OCI-LY3 (cell line): ENCODE results near the gene ANKS1B.
"Not testable (repeated sequence)": the region's sequence is repeated elsewhere in the genome, so short reads cannot be mapped to it uniquely, and the experiment has no call there.

Experiments
- H2AFZ ChIP-seq: fragments of 200-600, 300-600 bp; shearing (Covaris generic); 2 replicates; pipeline ENCODE4 v1.6.0; 2014; ENCODE audit warnings: antibody characterized with exemption, low read depth, low read length
- H3K27ac ChIP-seq: fragments of 200-600, 300-600 bp; sonication (generic); 2 replicates; pipeline ENCODE4 v1.5.1; 2014; ENCODE audit warnings: mild to moderate bottlenecking, low read length, moderate library complexity, mixed read lengths
- H3K27me3 ChIP-seq: fragments of 200-600, 300-600 bp; sonication (generic); 2 replicates; pipeline ENCODE4 v1.6.1; 2014; ENCODE audit warnings: low read depth, low read length, mixed read lengths
- H3K36me3 ChIP-seq: fragments of 200-600, 300-600 bp; sonication (generic); replicated peaks from 2 replicates; pipeline ENCODE3; 2014; ENCODE audit warnings: low read depth, low read length, mixed read lengths
- H3K4me1 ChIP-seq: fragments of 300-600, 200-600 bp; sonication (generic); 2 replicates; pipeline ENCODE4 v1.6.1; 2014; ENCODE audit warnings: low read length, mixed read lengths
- H3K4me2 ChIP-seq: fragments of 200-600, 300-600 bp; sonication (generic); 2 replicates; pipeline ENCODE4 v1.6.1; 2014; ENCODE audit warnings: low read length, mixed read lengths
- H3K4me3 ChIP-seq: fragments of 300-600, 200-600 bp; sonication (generic); 2 replicates; pipeline ENCODE4 v1.5.1; 2014; ENCODE audit warnings: antibody characterized with exemption, mild to moderate bottlenecking, low read length, moderate library complexity
- H3K79me2 ChIP-seq: fragments of 300-600, 200-600 bp; shearing (Covaris generic); 2 replicates; pipeline ENCODE4 v1.6.1; 2014; ENCODE audit warnings: mild to moderate bottlenecking, low read length, mixed read lengths
- H3K9ac ChIP-seq: fragments of 300-600, 200-600 bp; shearing (Covaris generic); 2 replicates; pipeline ENCODE4 v1.6.0; 2014; ENCODE audit warnings: mild to moderate bottlenecking, low read length, moderate library complexity
- H3K9me3 ChIP-seq: fragments of 200-600, 300-600 bp; shearing (Covaris generic); 2 replicates; pipeline ENCODE4 v1.6.1; 2014; ENCODE audit warnings: low read length, mixed read lengths; ENCODE audit not compliant: insufficient read depth
- H4K20me1 ChIP-seq: fragments of 200-600, 300-600 bp; sonication (generic); 2 replicates; pipeline ENCODE4 v1.6.1; 2016; ENCODE audit warnings: low read length, mixed read lengths; ENCODE audit not compliant: insufficient read depth
- EZH2phosphoT487 ChIP-seq: fragments of 200-600 bp; shearing (Covaris generic); IDR thresholded peaks from 2 replicates; pipeline ENCODE4 v1.6.1; 2018; ENCODE audit warnings: antibody characterized with exemption, mixed run types, low read depth
- TF ChIP-seq, protein P1 (sequence below): fragments of 200-600, 300-600 bp; sonication (generic); IDR thresholded peaks from 2 replicates; pipeline ENCODE4 v1.5.1; 2014; ENCODE audit warnings: antibody characterized with exemption, low read length, low read depth

Gene ANKS1B

DNA sequence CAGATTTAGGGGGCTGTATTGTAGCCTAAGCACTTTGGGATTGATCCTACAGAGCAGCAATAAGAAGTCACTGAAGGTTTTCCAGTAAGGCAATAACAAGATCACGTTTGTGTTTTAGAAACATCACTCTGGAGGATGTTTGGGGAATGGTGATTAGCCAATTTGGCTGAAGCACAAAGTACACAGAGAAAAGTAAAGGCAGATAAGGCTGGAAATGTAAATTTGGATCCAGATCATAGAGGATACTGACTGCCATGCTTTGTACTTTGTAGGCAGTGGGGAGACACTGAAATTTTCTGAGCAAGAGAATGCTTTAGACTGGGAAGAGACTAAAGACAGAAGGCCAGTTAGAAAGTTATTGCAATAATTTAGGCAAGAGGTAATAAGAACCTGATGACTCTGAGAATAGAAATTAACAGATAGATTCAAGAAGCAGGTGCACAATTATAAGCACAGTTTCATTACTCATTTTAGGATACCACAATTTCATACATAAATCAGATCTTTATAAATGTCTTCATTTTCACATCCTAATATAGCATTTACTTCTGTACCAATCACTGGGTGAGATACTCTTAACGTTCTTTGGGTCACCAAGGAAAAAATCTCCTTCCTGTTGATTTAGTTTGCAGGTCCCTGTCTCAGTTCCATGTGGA is 651.7 kb downstream of the ANKS1B start:
- Histone ChIP-seq H3K27ac (peak overlapping the region; percentile 99), H3K27me3 (no peaks in the 10 kb centered on the region), H3K9ac (peak overlapping the region; percentile 84), H3K4me1 (peaks cover 50% of the 10 kb centered on the region), H3K4me2 (peak overlapping the region; percentile 89), H3K36me3 (peaks cover 31% of the 10 kb centered on the region), H3K9me3 (peaks cover 14% of the 10 kb centered on the region; the same call in 1 of the 2 replicates), H3K4me3 (peak overlapping the region; percentile 56), H2AFZ (no peak overlapping the region), H3K79me2 (no peaks in the 10 kb centered on the region), H4K20me1 (no peaks in the 10 kb centered on the region)
- no peak for TF ChIP-seq EZH2phosphoT487
- TF ChIP-seq, protein P1, sequence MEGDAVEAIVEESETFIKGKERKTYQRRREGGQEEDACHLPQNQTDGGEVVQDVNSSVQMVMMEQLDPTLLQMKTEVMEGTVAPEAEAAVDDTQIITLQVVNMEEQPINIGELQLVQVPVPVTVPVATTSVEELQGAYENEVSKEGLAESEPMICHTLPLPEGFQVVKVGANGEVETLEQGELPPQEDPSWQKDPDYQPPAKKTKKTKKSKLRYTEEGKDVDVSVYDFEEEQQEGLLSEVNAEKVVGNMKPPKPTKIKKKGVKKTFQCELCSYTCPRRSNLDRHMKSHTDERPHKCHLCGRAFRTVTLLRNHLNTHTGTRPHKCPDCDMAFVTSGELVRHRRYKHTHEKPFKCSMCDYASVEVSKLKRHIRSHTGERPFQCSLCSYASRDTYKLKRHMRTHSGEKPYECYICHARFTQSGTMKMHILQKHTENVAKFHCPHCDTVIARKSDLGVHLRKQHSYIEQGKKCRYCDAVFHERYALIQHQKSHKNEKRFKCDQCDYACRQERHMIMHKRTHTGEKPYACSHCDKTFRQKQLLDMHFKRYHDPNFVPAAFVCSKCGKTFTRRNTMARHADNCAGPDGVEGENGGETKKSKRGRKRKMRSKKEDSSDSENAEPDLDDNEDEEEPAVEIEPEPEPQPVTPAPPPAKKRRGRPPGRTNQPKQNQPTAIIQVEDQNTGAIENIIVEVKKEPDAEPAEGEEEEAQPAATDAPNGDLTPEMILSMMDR = no peak

DNA sequence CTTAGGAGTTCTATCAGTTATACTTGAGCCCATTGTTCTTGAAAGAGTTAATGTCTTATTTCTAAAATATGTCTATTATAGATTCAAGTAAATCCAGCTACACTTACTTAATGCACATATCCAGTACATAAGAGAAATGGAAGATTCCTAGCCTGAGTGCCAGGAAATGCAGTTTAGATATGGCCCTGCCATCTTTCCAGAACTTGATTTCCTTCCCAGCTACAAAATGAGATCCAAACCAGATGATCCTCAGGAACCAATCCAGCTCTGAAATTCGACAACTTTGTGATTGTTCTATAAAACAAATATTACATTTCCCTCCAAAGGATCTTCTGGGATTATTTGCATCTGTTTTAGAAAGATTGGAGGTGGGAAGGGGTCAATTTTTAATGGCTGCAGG is 654.5 kb downstream of the ANKS1B start:
- TF ChIP-seq, protein P1 = no peak
- TF ChIP-seq EZH2phosphoT487 = no peak
- peaks cover 16% of the 10 kb centered on the region; the same call in 1 of the 2 replicates for H3K9me3 ChIP-seq
- H3K27me3 ChIP-seq = no peaks in the 10 kb centered on the region
- no peak overlapping the region for H2AFZ ChIP-seq
- H3K4me2 ChIP-seq = no peak overlapping the region
- no peaks in the 10 kb centered on the region for H4K20me1 ChIP-seq
- no peak overlapping the region for H3K4me3 ChIP-seq
- H3K36me3 ChIP-seq = peaks cover 33% of the 10 kb centered on the region
- H3K4me1 ChIP-seq = peaks cover 41% of the 10 kb centered on the region
- H3K9ac ChIP-seq = no peak overlapping the region
- no peak overlapping the region for H3K27ac ChIP-seq
- H3K79me2 ChIP-seq = no peaks in the 10 kb centered on the region

- not testable (repeated sequence) for H3K4me2 ChIP-seq, H3K36me3 ChIP-seq, H3K9ac ChIP-seq, H2AFZ ChIP-seq, H4K20me1 ChIP-seq, H3K79me2 ChIP-seq, H3K27me3 ChIP-seq, H3K9me3 ChIP-seq, H3K4me3 ChIP-seq, H3K27ac ChIP-seq
- peaks cover 17% of the 10 kb centered on the region for H3K4me1 ChIP-seq
Observed at GRCh38 chr12:99321210-99321609, 663.5 kb downstream of the ANKS1B start.

- Histone ChIP-seq H3K79me2 (no peaks in the 10 kb centered on the region), H3K9me3 (no peaks in the 10 kb centered on the region), H4K20me1 (no peaks in the 10 kb centered on the region), H3K4me3 (no peak overlapping the region), H3K9ac (no peak overlapping the region), H3K27ac (no peak overlapping the region), H3K36me3 (no peaks in the 10 kb centered on the region), H3K4me2 (no peak overlapping the region), H2AFZ (no peak overlapping the region), H3K4me1 (peaks cover 9% of the 10 kb centered on the region), H3K27me3 (no peaks in the 10 kb centered on the region)
- no peak for TF ChIP-seq EZH2phosphoT487
- TF ChIP-seq, protein P1 = no peak
Observed at GRCh38 chr12:99311373-99311772, 673.4 kb downstream of the ANKS1B start.
